VCaP (cell line): ENCODE data around the gene LBH.

Experiments
- H3K27ac ChIP-seq: fragments of 450-650 bp; 2 replicates; pipeline ENCODE4 v1.5.1; 2017
- CTCF ChIP-seq: fragments of 450-650 bp; conservative IDR thresholded peaks from 2 replicates; pipeline ENCODE4 v1.5.1; 2017; ENCODE audit warnings: mild to moderate bottlenecking, moderate library complexity

The LBH gene

GRCh38 chr2:30231212-30231995, at the start of gene LBH:
Gene LBH, plus strand, starts transcription at chr2:30231534. Its CDS starts 205 bp downstream, at chr2:30231739.
- no peak for TF ChIP-seq CTCF
- H3K27ac ChIP-seq = peak within 1 kb of the TSS; percentile 25; the same call in 1 of the 2 replicates

- H3K27ac ChIP-seq = no peak overlapping the region
- TF ChIP-seq CTCF = no peak
These were observed 47.3 kb upstream of the LBH start for GRCh38 chr2:30184035-30184434.

- no peak for TF ChIP-seq CTCF
- H3K27ac ChIP-seq = no peak overlapping the region
These were observed 46.2 kb upstream of the LBH start for GRCh38 chr2:30185178-30185577.

GRCh38 chr2:30188292-30188691, 43.0 kb upstream of the LBH start:
- no peak overlapping the region for H3K27ac ChIP-seq
- no peak for TF ChIP-seq CTCF

- no peak overlapping the region for H3K27ac ChIP-seq
- no peak for TF ChIP-seq CTCF
These were observed 40.7 kb upstream of the LBH start for GRCh38 chr2:30190637-30191036.

- no peak for TF ChIP-seq CTCF
- H3K27ac ChIP-seq = no peak overlapping the region
These were observed 40.2 kb upstream of the LBH start for GRCh38 chr2:30191107-30191506.

- no peak for TF ChIP-seq CTCF
These were observed 39.5 kb upstream of the LBH start for GRCh38 chr2:30191819-30192271.

More at GRCh38 chr2:30191819-30192271, 39.5 kb upstream of the LBH start:
- H3K27ac ChIP-seq = no peak overlapping the region
